HCT116 (cell line): Measurements from ENCODE around the gene EPHA10. TPM values are rescaled to one million over a fixed set of nuclear protein-coding genes. Genes with fewer than 3 reads are reported as not detected.
A peak's percentile ranks its signal among the peaks of the same experiment; 100 is the strongest.

Experiments used
- ATAC-seq: fragments of 200-7000 bp; cut with Tn5 transposase; 2 replicates; pipeline ENCODE4 v1.9.1; 2020; ENCODE audit warnings: mild to moderate bottlenecking, moderate library complexity
- BruUV-seq: library from RNA; stranded (reverse); fragments of 400-500 nt; replicated peaks from 2 replicates; lab custom pipeline; 2021; lab: Mats Ljungman, UMichigan
- CTCF ChIA-PET: fragments of 300-600 bp; sonication (Branson Sonifier 250); formaldehyde crosslinking; loops from one replicate; lab custom pipeline; 2021; ENCODE audit warnings: antibody characterized with exemption; lab: Charles Lee
- POLR2A ChIA-PET: fragments of 300-600, 350-600 bp; sonication (Branson Sonifier 250); formaldehyde crosslinking; loops from one replicate; lab custom pipeline; 2021; ENCODE audit warnings: antibody characterized with exemption; lab: Charles Lee
- RAD21 ChIA-PET, 2 experiments: fragments of 300-600 bp; sonication (Branson Sonifier 250); formaldehyde crosslinking; loops; one replicate each; lab custom pipeline; 2023; ENCODE audit warnings: low total read pairs in 2 of 2; ENCODE audit not compliant: uncharacterized antibody in 2 of 2, unreplicated experiment in 2 of 2, low non-redundant PET in 1 of 2; lab: Charles Lee
- DNase-seq: peaks from one replicate; pipeline ENCODE4 v3.0.0-alpha.2; 2010; ENCODE audit warnings: low read depth, low spot score
- H2AFZ ChIP-seq: fragments of 200-600 bp; shearing (Covaris generic), sonication (generic); 2 replicates; pipeline ENCODE4 v1.6.1; 2017; ENCODE audit warnings: low read depth, mixed run types, mixed read lengths, antibody characterized with exemption, low read length; ENCODE audit not compliant: poor library complexity, severe bottlenecking
- H3K27ac ChIP-seq: 2 replicates; pipeline ENCODE4 v1.5.1; 2012; ENCODE audit warnings: low read depth, low read length
- H3K27me3 ChIP-seq: fragments of 200-600 bp; sonication (generic); 2 replicates; pipeline ENCODE4 v1.6.1; 2016; ENCODE audit warnings: mixed run types, low read length, mixed read lengths; ENCODE audit not compliant: insufficient read depth
- H3K36me3 ChIP-seq, 2 experiments: fragments of 200-500 bp in 1 of 2; fragments of 200-600 bp in 1 of 2; sonication (Bioruptor generic) in 1 of 2; sonication (generic) in 1 of 2; 2 replicates each; pipeline versions ENCODE4 v1.5.1 to v1.6.1; 2014 to 2016; ENCODE audit warnings: low read length in 2 of 2, inconsistent platforms in 1 of 2, mixed read lengths in 1 of 2, mixed run types in 1 of 2; ENCODE audit not compliant: insufficient read depth in 2 of 2, control insufficient read depth in 1 of 2
- H3K4me1 ChIP-seq, 2 experiments: fragments of 200-600 bp in 1 of 2; sonication (generic) in 1 of 2; 2 replicates each; pipeline versions ENCODE4 v1.5.1 to v1.6.1; 2012 to 2017; ENCODE audit warnings: low read length in 2 of 2, inconsistent platforms in 1 of 2, mild to moderate bottlenecking in 1 of 2, mixed read lengths in 1 of 2, mixed run types in 1 of 2, moderate library complexity in 1 of 2; ENCODE audit not compliant: insufficient read depth in 2 of 2, control insufficient read depth in 1 of 2
- H3K4me2 ChIP-seq: fragments of 200-600 bp; sonication (generic); 2 replicates; pipeline ENCODE4 v1.6.1; 2017; ENCODE audit warnings: mixed run types, low read length, mixed read lengths
- H3K4me3 ChIP-seq, 2 experiments: fragments of 200-600 bp in 1 of 2; sonication (generic) in 1 of 2; replicated peaks in 1 of 2; 2 replicates each; pipeline ENCODE4 v1.5.1; 2011 to 2016; ENCODE audit warnings: low read length in 2 of 2, control low read depth in 1 of 2, low read depth in 1 of 2, mild to moderate bottlenecking in 1 of 2, mixed read lengths in 1 of 2, mixed run types in 1 of 2
- H3K79me2 ChIP-seq: fragments of 200-600 bp; sonication (generic); 2 replicates; pipeline ENCODE4 v1.6.1; 2017; ENCODE audit warnings: mild to moderate bottlenecking, mixed run types, low read length, moderate library complexity, mixed read lengths; ENCODE audit not compliant: insufficient read depth
- H3K9ac ChIP-seq: fragments of 200-600 bp; sonication (generic); 2 replicates; pipeline ENCODE4 v1.6.1; 2016; ENCODE audit warnings: low read length, mixed read lengths
- H3K9me2 ChIP-seq: fragments of 200-600 bp; sonication (generic), shearing (Covaris generic); 2 replicates; pipeline ENCODE4 v1.6.1; 2017; ENCODE audit warnings: mixed run types, mild to moderate bottlenecking, moderate library complexity; ENCODE audit not compliant: insufficient read depth
- H3K9me3 ChIP-seq, 2 experiments: fragments of 200-500 bp in 1 of 2; fragments of 200-600 bp in 1 of 2; sonication (Bioruptor generic) in 1 of 2; sonication (generic) in 1 of 2; 2 replicates each; pipeline ENCODE4 v1.6.1; 2014 to 2017; ENCODE audit warnings: low read length in 2 of 2, mixed read lengths in 2 of 2, inconsistent platforms in 1 of 2, low read depth in 1 of 2, mild to moderate bottlenecking in 1 of 2, mixed run types in 1 of 2, moderate library complexity in 1 of 2; ENCODE audit not compliant: control insufficient read depth in 1 of 2, insufficient read depth in 1 of 2
- H4K20me1 ChIP-seq: fragments of 200-600 bp; sonication (generic), shearing (Covaris generic); 2 replicates; pipeline ENCODE4 v1.6.1; 2017; ENCODE audit warnings: mixed run types, mild to moderate bottlenecking, moderate library complexity; ENCODE audit not compliant: insufficient read depth
- CBX3 ChIP-seq: IDR thresholded peaks from 2 replicates; pipeline ENCODE4 v1.6.1; 2012; ENCODE audit warnings: low read depth
- CTCF ChIP-seq, 3 experiments: fragments of 200-600 bp in 1 of 3; sonication (generic) in 1 of 3; IDR thresholded peaks in 2 of 3; conservative IDR thresholded peaks in 1 of 3; 2 replicates each; pipeline ENCODE4 v1.5.1; 2012 to 2017; ENCODE audit warnings: low read depth in 2 of 3, low read length in 2 of 3, antibody characterized with exemption in 1 of 3, borderline replicate concordance in 1 of 3, control low read depth in 1 of 3, mild to moderate bottlenecking in 1 of 3, mixed read lengths in 1 of 3, mixed run types in 1 of 3, moderate library complexity in 1 of 3; ENCODE audit not compliant: insufficient read depth in 1 of 3
- EGR1 ChIP-seq: IDR thresholded peaks from 2 replicates; pipeline ENCODE4 v1.6.1; 2012; ENCODE audit warnings: low read depth
- ELF1 ChIP-seq: IDR thresholded peaks from 2 replicates; pipeline ENCODE4 v1.6.1; 2012; ENCODE audit warnings: low read depth, borderline replicate concordance
- EZH2 ChIP-seq: fragments of 200-600 bp; sonication (generic); IDR thresholded peaks from 2 replicates; pipeline ENCODE4 v1.6.1; 2017; ENCODE audit warnings: antibody characterized with exemption, mixed run types
- EZH2phosphoT487 ChIP-seq: fragments of 200-600 bp; IDR thresholded peaks from 2 replicates; pipeline ENCODE4 v1.6.1; 2018; ENCODE audit warnings: antibody characterized with exemption, borderline replicate concordance
- JUND ChIP-seq: IDR thresholded peaks from 2 replicates; pipeline ENCODE4 v1.6.1; 2012
- MAX ChIP-seq: IDR thresholded peaks from 2 replicates; pipeline ENCODE4 v1.6.1; 2012
- POLR2A ChIP-seq: IDR thresholded peaks from 2 replicates; pipeline ENCODE4 v1.7.0; 2011; ENCODE audit warnings: borderline replicate concordance; ENCODE audit not compliant: insufficient read depth, insufficient read length; ENCODE audit errors: extremely low read depth
- REST ChIP-seq: IDR thresholded peaks from 2 replicates; pipeline ENCODE4 v1.6.1; 2012; ENCODE audit warnings: low read depth
- SIN3A ChIP-seq: IDR thresholded peaks from 2 replicates; pipeline ENCODE4 v1.6.1; 2012; ENCODE audit warnings: low read depth
- SP1 ChIP-seq: IDR thresholded peaks from 2 replicates; pipeline ENCODE4 v1.6.1; 2012; ENCODE audit warnings: low read depth
- SRF ChIP-seq: IDR thresholded peaks from 2 replicates; pipeline ENCODE4 v1.6.1; 2012; ENCODE audit warnings: low read depth
- TCF7L2 ChIP-seq: IDR thresholded peaks from 2 replicates; pipeline ENCODE4 v1.7.0; 2011; ENCODE audit warnings: borderline replicate concordance, inconsistent platforms; ENCODE audit not compliant: insufficient read depth, insufficient read length; ENCODE audit errors: extremely low read depth
- ZBTB33 ChIP-seq: IDR thresholded peaks from 2 replicates; pipeline ENCODE4 v1.6.1; 2011; ENCODE audit warnings: mild to moderate bottlenecking, low read length, moderate library complexity; ENCODE audit not compliant: insufficient replicate concordance; ENCODE audit errors: extremely low read depth
- ZFX ChIP-seq: fragments of 450-650 bp; IDR thresholded peaks from 2 replicates; pipeline ENCODE4 v1.6.1; 2017
- ZNF274 ChIP-seq: fragments of 200-500 bp; sonication (Bioruptor generic); IDR thresholded peaks from 2 replicates; pipeline ENCODE4 v1.6.1; 2014; ENCODE audit warnings: mild to moderate bottlenecking, low read depth, low read length, inconsistent platforms
- intact Hi-C: fragments of 100-400 bp; cut with micrococcal nuclease; formaldehyde crosslinking; loops from 2 replicates; pipeline ENCODE4 v1.10.0; 2022
- total RNA-seq: library from RNA; stranded (reverse); gene quantifications from one replicate; pipeline ENCODE4 v1.2.1, GENCODE V29; 2021; ENCODE audit not compliant: unreplicated experiment

Gene EPHA10
- total RNA-seq, 1 experiment from 2014 or later, result 6.5 TPM

GRCh38 chr1:37688926-37689325, 76.0 kb downstream of the EPHA10 start:
- Histone ChIP-seq H3K27me3 (no peaks in the 10 kb centered on the region), H3K9me2 (no peaks in the 10 kb centered on the region), H3K79me2 (peaks cover 53% of the 10 kb centered on the region), H3K9me3 (no peaks in the 10 kb centered on the region), H3K4me2 (peak overlapping the region; percentile 90), H2AFZ (no peak overlapping the region), H3K27ac (no peak overlapping the region), H3K36me3 (peaks cover 14 to 21% of the 10 kb centered on the region in 2 experiments), H3K4me3 (peak overlapping the region; percentile 97 to 100), H4K20me1 (no peaks in the 10 kb centered on the region), H3K4me1 (peaks cover 16 to 22% of the 10 kb centered on the region in 2 experiments), H3K9ac (peak overlapping the region; percentile 99)
- intact Hi-C loops, result loop anchor here (10.0 kb wide), 1 partner anchor 1114 kb away; no protein-coding TSS in a partner anchor
- BruUV-seq, result no TSS peak
- ATAC-seq (no peak), DNase-seq (no peak)
- ChIA-PET RAD21 (no interaction called here), CTCF (no interaction called here), POLR2A (no interaction called here)
- TF ChIP-seq SRF (no peak), ZBTB33 (no peak), ZNF274 (no peak), SIN3A (no peak), TCF7L2 (no peak), JUND (no peak), CTCF (IDR thresholded peaks at IDR 0.05 in 2 of 3, conservative IDR thresholded peaks at IDR 0.05 in 1 of 3; ENCODE audit: borderline replicate concordance in 1 of 3, insufficient read depth in 1 of 3, low read depth in 2 of 3, low read length in 2 of 3) (no peak), EZH2phosphoT487 (no peak), EZH2 (no peak), MAX (no peak), ELF1 (no peak), CBX3 (no peak), REST (no peak), EGR1 (no peak), ZFX (no peak), SP1 (no peak), POLR2A (no peak)
